WERI-Rb-1 (cell line): ENCODE measurements around the gene FNIP2.

Source experiments
- DNase-seq: peaks from one replicate; pipeline ENCODE4 v3.0.0-alpha.2; 2020
- H3K27ac ChIP-seq: fragments of 250-450 bp; sonication (Bioruptor Pico); 2 replicates; pipeline ENCODE4 v1.5.1; 2020; ENCODE audit warnings: mild to moderate bottlenecking, moderate library complexity
- H3K27me3 ChIP-seq: fragments of 250-450 bp; sonication (Bioruptor Pico); 2 replicates; pipeline ENCODE4 v1.5.1; 2021; ENCODE audit warnings: mild to moderate bottlenecking, low read depth, moderate library complexity; ENCODE audit not compliant: insufficient read depth, severe bottlenecking
- H3K36me3 ChIP-seq: fragments of 250-450 bp; sonication (Bioruptor Pico); 2 replicates; pipeline ENCODE4 v1.5.1; 2020; ENCODE audit warnings: mild to moderate bottlenecking, moderate library complexity
- H3K4me3 ChIP-seq: 2 replicates; pipeline ENCODE4 v1.5.1; 2011; ENCODE audit warnings: low read depth, mild to moderate bottlenecking, control low read depth, low read length
- H3K9me3 ChIP-seq: fragments of 250-450 bp; sonication (Bioruptor Pico); 2 replicates; pipeline ENCODE4 v1.5.1; 2021; ENCODE audit warnings: mild to moderate bottlenecking, moderate library complexity; ENCODE audit not compliant: severe bottlenecking
- CTCF ChIP-seq: IDR thresholded peaks from 2 replicates; pipeline ENCODE4 v1.5.1; 2011; ENCODE audit warnings: low read depth, mild to moderate bottlenecking, control low read depth, inconsistent platforms, low read length

The FNIP2 gene

DNA sequence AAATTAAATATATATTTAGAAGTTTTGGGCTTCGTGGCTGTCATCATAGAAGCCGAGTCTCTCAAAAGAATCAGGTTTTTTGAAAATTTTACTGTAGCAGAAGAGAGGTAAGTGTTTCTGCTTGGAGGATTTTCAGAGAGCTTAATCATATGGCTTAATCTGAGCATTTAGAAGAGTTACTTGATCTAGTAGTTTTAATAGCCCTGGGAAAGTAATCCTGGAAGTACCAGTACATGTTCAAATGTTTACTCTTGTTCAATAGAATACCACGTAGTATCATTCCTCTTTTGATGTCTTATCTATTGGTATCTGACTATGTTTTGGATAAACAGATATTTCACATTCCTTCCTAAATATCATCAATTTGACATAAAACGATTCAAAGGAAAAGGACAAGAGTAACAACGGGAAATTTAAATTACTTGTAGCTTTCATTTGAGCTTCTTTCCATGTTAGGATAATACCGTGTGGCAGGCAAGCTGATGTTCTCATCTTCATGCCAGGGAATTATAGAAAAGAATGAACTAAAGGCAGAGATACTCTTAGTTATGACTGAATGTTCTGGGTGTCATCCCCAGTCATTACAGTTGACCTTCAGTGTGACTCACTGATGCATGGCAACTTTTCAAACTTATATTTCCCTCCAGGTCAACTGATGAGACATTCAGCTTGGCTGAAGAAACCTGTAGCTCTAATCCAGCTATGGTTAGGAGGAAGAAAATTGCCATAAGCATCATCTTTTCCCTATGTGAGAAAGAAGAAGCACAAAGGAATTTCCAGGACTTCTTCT is 89.8 kb downstream of the FNIP2 start:
- no peak for TF ChIP-seq CTCF
- Histone ChIP-seq H3K4me3 (no peak overlapping the region), H3K27me3 (no peaks in the 10 kb centered on the region), H3K9me3 (no peaks in the 10 kb centered on the region), H3K36me3 (peaks cover 48% of the 10 kb centered on the region), H3K27ac (no peak overlapping the region)
- no peak for DNase-seq

- Histone ChIP-seq H3K27me3 (no peaks in the 10 kb centered on the region), H3K27ac (no peak overlapping the region), H3K36me3 (peaks cover 49% of the 10 kb centered on the region), H3K4me3 (no peak overlapping the region), H3K9me3 (no peaks in the 10 kb centered on the region)
- DNase-seq = no peak
- TF ChIP-seq CTCF = no peak
These were observed 90.8 kb downstream of the FNIP2 start for GRCh38 chr4:158859661-158860060.

GRCh38 chr4:158860856-158861255 is 92.0 kb downstream of the FNIP2 start:
- Histone ChIP-seq H3K36me3 (peaks cover 49% of the 10 kb centered on the region), H3K4me3 (no peak overlapping the region), H3K27me3 (no peaks in the 10 kb centered on the region), H3K9me3 (no peaks in the 10 kb centered on the region), H3K27ac (no peak overlapping the region)
- no peak for DNase-seq
- TF ChIP-seq CTCF = no peak

DNA sequence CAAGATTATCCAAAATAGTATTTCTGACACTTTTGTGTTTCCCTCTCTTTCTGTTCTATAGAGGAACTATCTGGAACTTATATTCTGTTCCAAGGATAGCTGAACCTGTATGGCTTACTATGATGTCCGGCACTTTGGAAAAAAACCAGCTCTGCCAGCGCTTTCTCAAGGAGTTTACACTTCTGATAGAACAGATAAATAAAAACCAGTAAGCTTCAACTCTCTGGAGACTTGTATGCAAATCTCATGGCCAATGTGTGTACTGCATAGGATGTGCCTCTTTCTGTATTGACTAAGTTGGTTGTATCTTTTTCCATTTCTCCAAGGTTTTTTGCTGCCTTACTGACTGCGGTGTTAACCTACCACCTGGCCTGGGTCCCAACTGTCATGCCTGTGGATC is 92.5 kb downstream of the FNIP2 start:
- TF ChIP-seq CTCF = no peak
- H3K36me3 ChIP-seq = peaks cover 49% of the 10 kb centered on the region
- H3K9me3 ChIP-seq = no peaks in the 10 kb centered on the region
- DNase-seq = no peak
- no peak overlapping the region for H3K27ac ChIP-seq
- no peak overlapping the region for H3K4me3 ChIP-seq
- no peaks in the 10 kb centered on the region for H3K27me3 ChIP-seq

DNA sequence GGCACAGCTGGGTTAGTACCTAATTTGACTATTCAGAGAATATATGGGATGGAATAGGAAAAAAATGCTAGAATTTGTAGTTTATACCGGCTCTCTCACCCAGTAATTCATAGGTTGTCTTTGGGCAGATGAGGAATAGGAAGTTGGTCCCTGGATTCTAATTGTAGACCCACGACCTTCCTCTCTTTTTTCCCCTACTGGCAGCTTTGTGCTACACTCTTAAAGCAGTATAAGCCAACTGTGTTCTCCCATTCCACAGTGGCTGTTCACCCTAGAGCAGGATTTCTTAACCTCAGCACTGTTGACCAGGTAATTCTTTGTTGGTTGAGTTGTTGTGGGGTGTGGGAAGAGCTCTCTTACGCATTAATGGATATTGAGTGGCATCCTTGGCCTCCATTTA is 92.9 kb downstream of the FNIP2 start:
- Histone ChIP-seq H3K36me3 (peaks cover 51% of the 10 kb centered on the region), H3K4me3 (no peak overlapping the region), H3K27me3 (no peaks in the 10 kb centered on the region), H3K27ac (no peak overlapping the region), H3K9me3 (no peaks in the 10 kb centered on the region)
- no peak for DNase-seq
- no peak for TF ChIP-seq CTCF

DNA sequence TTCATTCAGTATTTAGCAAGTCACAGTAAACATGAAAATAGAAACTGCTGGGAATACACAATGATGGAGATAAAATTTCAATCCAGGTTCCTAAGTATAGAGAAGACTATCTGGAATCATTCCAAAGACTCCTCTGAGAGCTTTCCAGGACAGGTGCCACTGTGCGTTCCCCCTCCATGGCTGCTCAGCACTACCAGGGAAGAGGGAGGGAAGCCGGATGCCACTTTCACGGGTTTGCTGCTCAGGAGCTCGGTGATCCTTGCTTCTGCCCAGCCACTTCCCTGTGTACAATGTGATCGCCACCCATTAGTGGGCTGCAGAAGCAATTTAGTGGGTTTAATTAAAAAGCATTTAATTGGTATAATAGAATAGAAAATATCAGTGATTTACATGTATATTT is 94.5 kb downstream of the FNIP2 start:
- no peak for TF ChIP-seq CTCF
- DNase-seq = no peak
- Histone ChIP-seq H3K4me3 (no peak overlapping the region), H3K27ac (no peak overlapping the region), H3K9me3 (no peaks in the 10 kb centered on the region), H3K27me3 (no peaks in the 10 kb centered on the region), H3K36me3 (peaks cover 57% of the 10 kb centered on the region)
